Right renal pelvis (tissue), 4 donors: ENCODE measurements around the gene BANF1. TPM values are rescaled to one million over a fixed set of nuclear protein-coding genes. Genes with fewer than 3 reads are reported as not detected.

ENCODE experiments used
- DNase-seq, 4 donors: peaks; one replicate each; pipeline ENCODE4 v3.0.0-alpha.2; 2013; ENCODE audit warnings: low read depth in 4 of 4, low spot score in 3 of 4, missing footprints in 1 of 4
- polyA plus RNA-seq, 4 donors: library from polyadenylated mRNA; unstranded; fragments of 120-200 nt; gene quantifications; one replicate each; pipeline ENCODE4 v1.2.1, GENCODE V29; 2013; ENCODE audit not compliant: insufficient read length in 4 of 4

The BANF1 gene
- polyA plus RNA-seq, 4 donors: 248 to 308 (median 286) TPM

DNA sequence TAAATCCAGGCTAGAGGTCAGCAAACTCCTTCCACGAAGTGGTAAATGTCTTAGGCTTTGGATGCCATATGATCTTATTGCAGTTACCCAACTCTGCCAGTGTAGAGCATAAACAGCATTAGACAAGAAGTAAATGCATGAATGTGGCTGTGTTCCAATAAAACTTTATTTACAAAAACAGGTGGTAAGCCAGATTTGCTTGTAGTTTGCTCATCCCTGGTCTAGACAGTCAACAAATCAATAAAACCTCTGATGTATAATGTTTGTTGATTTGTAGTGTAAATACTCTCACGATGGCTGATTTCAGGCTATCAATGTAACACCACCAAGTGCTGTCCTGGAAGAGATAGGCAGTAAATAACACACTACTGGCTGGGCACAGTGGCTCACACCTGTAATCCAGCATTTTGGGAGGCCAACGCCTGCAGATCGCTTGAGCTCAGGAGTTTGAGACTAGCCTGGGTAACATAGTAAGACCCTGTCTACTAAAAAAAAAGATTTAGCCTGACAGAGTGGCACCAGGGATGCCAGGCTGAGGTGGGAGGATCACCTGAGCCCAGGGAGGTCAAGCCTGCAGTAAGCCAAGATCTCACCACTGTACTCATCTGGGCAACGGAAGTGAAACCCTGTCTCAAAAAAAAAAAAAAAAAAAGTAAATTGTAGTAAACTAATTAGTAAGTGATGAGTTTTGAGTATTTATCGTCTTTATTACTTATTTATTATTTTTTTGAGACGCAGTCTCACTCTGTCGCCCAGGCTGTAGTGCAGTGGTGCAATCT is 30.8 kb downstream of the BANF1 start:
- DNase-seq: no peak

DNA sequence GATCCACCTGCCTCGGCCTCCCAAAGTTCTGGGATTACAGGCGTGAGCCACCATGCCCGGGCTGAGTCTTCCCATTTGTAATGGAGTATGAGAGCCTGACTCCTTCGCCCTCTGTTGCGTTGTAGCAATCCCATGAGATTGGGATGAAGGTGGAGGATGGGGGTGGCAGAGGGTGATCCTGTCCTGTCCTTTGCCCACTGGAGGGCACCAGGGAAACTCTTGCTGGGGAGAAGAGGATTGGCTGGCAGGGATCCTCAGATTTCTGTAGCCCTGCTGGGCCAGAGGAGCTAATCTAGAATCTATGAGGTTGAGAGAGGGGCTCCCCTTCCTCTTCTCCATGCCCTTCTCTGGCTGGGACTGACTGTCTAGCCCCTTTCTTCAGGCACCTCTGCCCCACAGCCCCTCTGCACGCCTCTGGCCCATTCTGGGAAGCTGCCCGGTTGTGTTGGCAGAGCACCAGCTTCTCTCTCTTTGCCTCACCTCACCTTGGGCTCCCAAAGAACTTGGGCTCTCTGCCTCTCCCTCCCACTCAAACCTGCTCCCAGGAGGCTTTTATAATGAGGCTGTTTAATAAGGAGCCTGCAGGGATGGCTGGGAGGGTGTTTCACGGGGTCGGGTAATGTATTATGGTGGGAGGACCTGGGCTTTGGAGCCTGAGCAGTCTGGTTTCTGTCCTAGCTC is 33.5 kb downstream of the BANF1 start:
- no peak for DNase-seq

DNA sequence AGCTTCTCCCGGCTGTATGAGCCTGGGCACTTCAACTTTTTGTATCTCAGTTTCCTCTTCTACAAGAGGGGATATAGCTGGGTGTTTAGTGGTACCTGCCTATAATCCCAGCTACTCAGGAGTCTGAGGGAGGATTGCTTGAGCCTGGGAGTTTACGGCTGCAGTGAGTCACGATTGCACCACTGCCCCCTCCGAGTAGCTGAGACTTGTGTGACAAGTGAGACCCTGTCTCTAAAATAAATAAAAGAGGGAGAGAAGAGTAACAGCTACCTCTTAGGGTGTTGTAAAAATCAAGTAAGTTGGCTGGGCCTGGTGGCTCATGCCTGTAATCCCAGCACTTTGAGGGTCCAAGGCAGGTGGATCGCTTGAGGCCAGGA is 34.0 kb downstream of the BANF1 start:
- DNase-seq: no peak

DNA sequence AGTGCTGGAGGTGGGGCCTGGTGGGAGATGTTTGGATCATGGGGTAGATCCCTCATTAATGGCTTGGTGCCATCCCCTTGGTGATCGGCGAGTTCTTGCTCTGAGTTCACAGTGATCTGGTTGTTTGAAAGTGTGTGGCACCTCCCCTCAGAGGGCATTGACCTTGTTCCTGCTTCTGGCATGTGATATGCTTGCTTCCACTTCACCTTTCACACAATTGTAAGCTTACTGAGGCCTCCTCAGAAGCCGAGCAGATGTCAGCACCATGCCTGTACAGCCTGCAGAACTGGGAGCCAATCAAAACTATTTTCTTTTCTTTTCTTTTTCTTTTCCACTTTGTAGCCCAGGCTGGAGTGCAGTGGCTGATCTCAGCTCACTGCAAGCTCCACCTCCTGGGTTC is 35.0 kb downstream of the BANF1 start:
- no peak for DNase-seq

DNA sequence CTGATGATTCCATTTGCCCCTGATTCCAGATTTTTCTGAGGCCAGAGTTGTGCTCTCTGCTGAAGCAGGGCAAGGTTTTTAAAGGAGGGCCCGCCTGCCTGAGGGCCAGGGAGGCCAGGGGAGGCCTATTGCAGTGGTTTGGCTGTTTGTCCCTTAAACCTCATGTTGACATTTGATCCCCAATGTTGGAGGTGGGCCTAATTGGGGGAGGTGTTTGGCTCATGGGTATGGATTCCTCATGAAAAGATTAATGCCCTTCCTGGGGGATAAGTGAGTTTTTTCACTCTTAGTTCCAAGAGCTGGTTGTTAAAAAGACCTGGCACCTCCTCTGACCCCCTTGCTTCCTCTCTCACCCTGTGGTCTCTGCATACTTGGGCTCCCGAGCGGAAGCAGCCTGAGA is 37.5 kb downstream of the BANF1 start:
- no peak for DNase-seq

DNA sequence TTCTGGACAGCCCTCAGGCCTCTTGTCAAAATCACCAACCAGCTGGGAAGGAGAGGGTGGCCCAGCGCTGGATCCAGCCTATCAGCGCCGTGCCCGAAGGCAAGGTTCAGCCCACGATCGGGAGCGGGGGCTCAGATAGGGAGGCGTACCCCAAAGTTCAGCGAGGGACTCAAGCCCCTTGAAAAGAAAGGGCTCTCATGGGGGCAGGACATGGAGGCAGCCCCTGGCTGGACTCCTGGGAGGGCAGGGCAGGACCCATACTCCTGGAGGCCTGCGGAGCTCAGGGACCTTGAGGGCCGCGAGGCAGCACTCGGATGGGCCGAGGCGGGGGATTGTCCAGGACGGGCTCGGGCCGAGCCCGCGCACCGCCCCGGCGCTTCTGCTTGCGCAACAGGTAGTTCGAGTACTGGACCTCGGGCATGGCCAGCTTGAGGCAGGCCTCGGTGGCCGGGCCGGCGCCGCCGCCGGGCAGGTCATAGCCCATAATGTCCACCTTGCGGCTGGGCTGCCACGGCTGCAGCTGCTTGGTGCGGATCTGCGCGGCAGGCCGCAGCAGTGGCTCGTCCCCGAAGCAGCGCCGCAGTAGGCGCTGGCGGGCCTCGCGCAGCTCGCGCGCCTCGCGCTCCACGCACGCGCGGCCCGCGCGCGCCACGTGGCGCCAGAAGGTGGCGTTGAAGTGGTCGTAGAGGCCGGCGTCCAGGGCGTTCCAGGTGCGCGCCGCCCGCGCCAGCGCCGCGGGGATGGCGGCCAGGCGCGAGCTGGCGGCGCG is 40.1 kb downstream of the BANF1 start:
- DNase-seq: no peak

DNA sequence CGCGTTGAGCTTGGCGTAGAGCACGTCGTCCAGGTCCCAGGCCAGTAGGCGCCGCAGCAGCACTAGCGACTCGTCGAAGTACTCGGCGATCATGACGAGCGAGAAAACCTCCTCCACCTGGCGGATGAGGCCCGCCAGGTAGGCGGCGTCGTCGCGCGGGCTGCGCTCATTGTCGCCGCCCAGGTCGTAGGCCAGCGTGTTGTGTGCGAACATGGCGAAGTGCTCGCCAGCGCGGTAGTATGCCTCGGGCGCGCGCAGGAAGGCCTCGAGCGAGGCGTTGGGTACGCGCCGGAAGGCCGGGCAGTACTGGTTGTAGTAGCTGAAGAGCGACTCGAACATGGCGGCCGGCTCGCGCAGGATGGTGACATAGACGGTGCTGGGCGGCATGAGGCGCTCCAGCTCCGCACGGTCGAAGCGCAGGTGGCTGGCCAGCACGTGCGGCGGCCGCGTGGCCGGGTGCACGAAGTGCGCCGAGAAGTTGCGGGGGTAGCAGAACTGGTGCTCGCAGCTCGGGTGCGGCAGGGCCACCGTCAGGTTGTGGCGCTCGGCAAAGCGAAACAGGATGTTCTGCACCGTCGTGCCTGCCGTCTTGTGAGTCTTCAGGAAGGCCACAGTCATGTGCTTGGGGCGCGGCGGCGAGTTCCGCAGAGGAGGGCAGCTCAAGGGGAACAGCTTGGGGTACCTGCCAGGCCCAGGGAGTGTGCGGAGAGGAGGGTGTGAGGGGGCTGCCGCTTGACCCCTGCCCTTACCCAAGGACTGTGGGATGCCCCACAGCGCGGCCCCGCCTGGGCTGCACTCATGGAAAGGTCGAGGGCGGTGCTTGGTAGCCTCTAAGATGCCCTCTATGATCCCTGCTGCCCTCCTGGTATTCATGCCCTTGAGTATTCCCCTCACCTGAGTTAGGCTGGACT is 40.9 kb downstream of the BANF1 start:
- DNase-seq: no peak

DNA sequence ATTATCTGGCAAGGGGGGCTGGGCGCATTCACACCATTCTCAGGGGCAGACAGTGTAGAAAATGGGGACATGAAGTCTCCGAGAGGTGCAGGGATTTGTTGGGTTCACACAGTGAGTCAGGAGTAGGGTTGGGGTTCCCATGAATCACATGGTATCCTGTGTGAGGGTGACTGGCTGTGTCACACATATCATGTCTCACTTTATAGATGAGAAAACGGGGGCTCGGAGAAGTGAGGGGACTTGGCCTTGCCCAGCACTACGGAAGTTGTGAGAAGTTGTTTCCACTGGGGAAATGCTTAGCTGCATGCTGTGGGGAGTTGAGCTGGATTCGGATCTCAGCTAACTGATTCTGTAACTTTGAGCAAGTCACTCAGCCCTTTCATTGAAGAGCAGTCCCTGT is 42.5 kb downstream of the BANF1 start:
- no peak for DNase-seq

DNA sequence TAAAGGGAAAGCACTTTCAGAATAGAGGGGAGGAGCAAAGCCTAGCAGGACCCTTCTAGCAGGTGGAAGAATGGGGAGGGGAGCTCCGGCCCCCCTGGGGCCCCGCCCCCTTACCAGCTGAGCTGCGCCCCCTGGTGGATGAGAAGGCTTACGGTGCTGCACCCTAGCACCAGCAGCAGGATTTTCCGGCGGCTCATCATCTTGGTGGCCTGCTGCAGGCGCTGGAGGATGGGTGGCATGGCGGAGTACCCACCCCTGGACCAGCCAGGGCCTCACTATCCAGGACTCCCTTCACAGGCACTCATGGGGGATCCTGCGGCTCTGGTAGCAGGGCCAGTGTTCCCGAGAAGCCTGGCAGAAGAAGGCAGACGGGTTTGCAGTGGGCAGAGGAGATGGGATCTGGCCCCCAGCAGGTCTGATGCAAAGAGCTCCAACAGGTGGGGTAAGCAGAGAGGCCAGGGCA is 42.9 kb downstream of the BANF1 start:
- DNase-seq: peak in 3 of 4 donors; percentile 61 to 67 (median 65)

DNA sequence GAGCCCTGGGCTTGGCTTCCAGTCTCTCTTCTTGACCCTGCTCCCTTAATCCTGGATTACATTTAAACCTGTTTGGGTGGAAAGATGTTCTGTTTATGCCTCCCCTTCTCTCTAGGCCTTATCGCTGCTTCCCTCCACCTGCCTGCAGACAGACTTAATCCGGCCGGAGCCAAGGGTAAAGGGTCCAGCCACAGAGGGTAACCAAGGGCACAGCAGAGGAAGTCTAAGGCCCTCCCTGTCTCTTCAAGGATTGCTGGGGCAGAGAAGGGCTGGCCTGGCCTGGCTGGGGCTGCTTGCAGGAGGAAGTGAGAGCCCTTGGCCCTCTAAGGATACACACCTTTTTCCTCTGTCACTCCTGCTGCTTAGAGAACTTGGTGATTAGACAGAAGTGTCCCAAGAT is 44.6 kb downstream of the BANF1 start:
- no peak for DNase-seq

DNA sequence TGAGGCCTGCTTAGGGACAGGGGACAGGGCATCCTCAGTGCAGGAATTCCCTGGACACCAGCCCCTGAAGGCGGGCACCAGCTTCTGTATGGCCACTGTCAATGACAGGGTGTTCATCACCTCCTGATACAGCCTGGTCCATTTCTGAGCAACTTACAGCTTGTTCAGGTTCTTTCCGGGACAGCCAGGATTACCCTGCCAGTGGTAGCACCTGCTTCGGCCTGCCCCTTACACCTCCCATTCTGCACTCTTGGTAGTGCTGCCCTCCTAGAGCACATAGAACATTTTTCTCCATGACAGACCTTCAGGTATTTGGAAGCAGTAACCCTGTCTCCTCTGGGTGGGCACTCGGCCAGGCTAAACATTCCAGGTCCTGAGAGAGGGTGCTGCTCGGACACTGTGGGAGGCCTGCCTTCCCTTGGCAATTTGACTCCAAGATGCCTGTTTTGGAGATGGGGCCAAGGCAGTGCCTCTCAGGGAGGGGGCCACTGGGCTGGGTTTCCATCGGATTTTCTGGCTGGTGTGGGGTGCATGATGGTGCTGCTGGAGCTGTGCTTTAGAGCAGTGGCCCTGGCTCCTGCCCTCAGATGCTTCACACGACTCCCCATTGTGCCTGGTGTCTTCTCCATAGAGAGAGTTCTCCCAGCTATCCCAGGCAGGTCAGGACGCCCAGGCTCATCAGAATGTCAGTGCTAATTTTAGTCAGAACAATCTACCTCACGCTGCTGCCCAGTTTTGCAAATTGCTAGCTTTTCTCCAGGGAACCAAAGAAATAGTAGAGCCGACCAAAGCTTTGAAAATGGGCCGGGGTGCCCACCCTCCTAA is 45.5 kb downstream of the BANF1 start:
- DNase-seq: no peak

DNA sequence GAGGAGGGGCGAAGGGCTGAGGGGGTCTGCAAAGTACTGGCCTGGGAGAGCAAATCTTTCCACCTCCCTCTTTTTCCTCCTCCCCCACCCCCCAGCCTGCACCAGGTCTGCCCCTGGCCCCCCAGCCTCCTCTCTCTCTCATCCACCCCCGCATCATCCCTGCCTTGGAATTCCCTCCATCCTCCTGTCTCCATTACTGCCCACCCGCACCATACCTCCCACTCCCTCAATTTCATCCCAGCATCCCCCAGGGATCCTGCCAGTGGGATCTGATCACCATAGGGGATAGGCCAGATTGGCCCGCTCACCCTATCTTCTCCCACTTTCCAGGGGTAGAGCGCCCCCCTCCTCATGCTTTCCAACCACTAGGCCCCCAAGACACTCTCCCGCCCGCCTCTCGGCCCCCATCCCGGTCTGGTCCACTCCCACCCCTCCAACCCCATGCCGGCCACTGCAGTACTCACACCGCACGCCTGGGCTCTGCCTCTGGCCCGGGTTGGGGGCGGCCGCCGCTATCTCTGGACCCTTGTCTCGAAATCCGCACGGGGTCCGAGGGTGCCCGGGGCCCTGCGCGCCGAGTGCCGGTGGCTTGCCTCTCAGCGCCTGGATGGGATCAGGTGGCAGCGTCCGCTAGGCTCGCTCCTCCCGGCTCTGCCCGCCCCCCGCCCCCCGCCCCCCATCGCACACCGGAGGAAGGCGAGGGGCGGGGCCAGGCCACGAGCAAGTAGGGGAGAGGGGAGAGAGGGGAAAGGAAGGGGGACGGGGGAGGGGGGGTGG is 46.4 kb downstream of the BANF1 start, which contains the start of gene GAL3ST3:
GAL3ST3 (minus strand) TSS at position 615 of the 777 bp plus-strand sequence. CDS start 3,746 bp downstream, outside the sequence.
- no peak for DNase-seq

DNA sequence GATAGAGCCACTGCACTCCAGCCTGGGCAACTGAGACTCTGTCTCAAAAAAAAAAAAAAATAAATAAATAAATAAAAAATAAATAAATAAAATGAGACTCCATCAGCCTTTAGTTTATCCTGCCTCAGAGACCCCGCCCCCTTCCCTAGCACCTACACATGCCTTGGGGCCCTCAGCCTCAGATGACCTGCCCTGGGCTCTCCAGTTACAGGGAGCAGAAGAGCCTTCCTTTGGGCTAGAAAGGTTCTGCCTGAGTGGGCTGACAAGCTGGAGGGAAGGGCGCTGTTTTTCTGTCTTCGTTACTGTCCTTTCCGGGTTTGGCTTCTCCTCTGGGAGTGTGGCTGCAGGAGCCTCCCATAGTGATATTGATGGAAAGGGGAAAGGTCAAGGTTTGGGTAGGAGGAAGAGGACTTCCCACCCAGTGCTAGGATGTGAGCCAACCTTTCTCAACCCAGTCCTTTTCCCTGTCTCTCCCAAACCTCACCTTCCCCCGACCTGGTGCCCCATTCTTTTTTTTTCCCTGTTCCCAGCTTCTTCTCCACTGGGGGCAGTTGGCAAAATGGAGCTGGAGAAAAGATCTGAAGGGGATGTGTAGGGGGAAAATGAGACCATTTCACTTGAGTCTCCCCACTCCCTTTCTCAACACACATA is 48.4 kb downstream of the BANF1 start:
- no peak for DNase-seq

DNA sequence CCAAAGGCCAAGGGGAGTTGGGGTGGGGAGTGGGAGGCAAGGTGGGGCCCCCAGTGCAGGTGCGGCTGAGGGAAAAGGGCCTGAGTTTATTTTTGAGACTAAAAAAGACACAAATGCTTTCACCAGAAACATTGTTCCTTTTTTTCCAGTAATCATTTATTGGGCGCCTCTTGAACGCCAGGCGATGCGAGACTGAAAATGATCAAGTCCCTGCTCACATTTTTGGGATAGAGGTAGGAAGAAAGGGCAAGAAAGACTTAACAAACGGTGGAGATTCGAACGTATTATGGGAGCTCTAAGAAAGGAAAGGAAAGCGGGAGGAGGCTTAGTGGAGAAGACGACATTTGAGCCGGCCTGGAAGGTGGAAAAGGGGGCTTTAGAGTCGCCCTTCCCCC is 49.1 kb downstream of the BANF1 start:
- DNase-seq: no peak

DNA sequence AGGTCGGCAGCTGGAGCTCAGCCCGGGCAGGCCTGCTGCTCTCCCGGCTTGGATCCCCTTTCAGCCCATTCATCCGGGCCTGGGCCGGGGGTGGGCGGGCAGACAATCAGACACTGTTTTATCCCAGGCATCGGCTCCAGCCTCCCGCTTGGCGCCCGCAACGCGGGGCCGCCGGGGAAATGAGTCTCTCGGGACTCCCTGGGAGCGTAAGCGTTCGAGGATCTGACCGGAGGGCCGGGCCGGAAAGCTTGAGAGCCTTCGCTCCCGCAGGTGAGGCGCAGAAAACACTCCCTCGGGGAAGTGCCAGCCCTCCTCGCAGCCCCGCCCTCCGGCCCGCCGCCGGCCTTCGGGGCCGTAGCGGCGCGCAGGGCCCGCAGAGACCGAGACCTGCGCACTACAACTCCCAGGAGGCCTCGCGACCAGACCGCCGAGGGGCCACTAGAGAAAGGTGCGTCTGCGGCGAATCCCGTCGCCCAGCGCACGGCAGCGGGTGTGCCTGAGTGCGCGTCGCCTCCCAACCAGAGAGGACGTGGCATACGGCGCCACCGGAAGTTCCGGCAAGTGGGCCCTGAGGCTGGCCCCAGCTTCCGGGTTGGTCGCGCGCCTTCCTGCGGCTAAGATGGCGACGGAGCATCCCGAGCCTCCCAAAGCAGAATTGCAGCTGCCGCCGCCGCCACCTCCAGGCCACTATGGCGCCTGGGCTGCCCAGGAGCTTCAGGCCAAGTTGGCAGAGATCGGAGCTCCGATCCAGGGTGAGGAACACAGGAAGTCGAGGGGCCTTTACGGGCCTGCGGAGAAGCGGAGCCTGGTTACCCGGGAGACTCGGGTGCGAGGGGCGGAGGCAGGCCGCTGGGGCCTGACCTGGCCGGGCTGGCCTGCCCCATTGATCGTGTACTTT is 49.7 kb downstream of the BANF1 start, which contains the start of gene SF3B2:
SF3B2 (plus strand) TSS at position 599 of the 898 bp plus-strand sequence; CDS start at position 620, 21 bp downstream.
- peak; percentile 91 to 97 (median 95) for DNase-seq

DNA sequence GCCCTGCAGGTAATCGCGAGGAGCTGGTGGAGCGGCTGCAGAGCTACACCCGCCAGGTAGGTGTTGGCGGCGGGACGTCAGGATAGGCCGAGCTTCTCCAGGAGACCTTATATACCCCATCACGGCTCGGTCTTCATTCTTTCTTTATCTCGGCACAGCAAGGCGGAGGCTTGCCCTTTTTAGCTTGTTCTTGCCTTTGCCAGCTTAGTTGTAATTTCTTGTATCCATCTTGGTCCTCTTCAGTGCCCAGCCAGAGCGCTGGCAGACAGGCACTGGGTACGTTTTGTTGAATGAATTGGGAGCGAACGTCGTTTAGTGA is 50.3 kb downstream of the BANF1 start:
- no peak for DNase-seq
